Mesendoderm (in vitro differentiated cells): Measurements from ENCODE around the gene DNAJC27.

Source experiments
- DNase-seq: peaks from one replicate; pipeline ENCODE4 v3.0.0; 2013
- H2AK5ac ChIP-seq: 2 replicates; pipeline ENCODE4 v1.6.1; 2013; ENCODE audit warnings: low read length, inconsistent platforms
- H2BK120ac ChIP-seq: 2 replicates; pipeline ENCODE4 v1.6.1; 2013; ENCODE audit warnings: low read depth, mild to moderate bottlenecking, low read length, moderate library complexity, mixed read lengths
- H2BK15ac ChIP-seq: replicated peaks from 2 replicates; pipeline ENCODE4 v1.6.1; 2013; ENCODE audit warnings: low read depth, mild to moderate bottlenecking, moderate library complexity
- H2BK5ac ChIP-seq: 2 replicates; pipeline ENCODE4 v1.6.1; 2013; ENCODE audit warnings: low read length, inconsistent platforms
- H3K18ac ChIP-seq: 2 replicates; pipeline ENCODE4 v1.6.1; 2013; ENCODE audit warnings: mild to moderate bottlenecking, low read length, mixed read lengths
- H3K23ac ChIP-seq: one replicate; pipeline ENCODE4 v1.6.1; 2013; ENCODE audit warnings: low read length
- H3K27ac ChIP-seq: 2 replicates; pipeline ENCODE4 v1.5.1; 2013; ENCODE audit warnings: low read depth, mild to moderate bottlenecking, inconsistent platforms, low read length, moderate library complexity
- H3K27me3 ChIP-seq: 2 replicates; pipeline ENCODE4 v1.6.1; 2013; ENCODE audit warnings: low read length, control low read depth, mild to moderate bottlenecking, inconsistent platforms; ENCODE audit not compliant: insufficient read depth, poor library complexity
- H3K36me3 ChIP-seq: 2 replicates; pipeline ENCODE4 v1.6.1; 2013; ENCODE audit warnings: low read length, inconsistent platforms; ENCODE audit not compliant: control insufficient read depth, insufficient read depth
- H3K4ac ChIP-seq: one replicate; pipeline ENCODE4 v1.6.1; 2013; ENCODE audit warnings: low read depth, mild to moderate bottlenecking, low read length, moderate library complexity
- H3K4me1 ChIP-seq: 2 replicates; pipeline ENCODE4 v1.6.1; 2013; ENCODE audit warnings: low read depth, low read length, inconsistent platforms; ENCODE audit not compliant: control insufficient read depth
- H3K4me2 ChIP-seq: 2 replicates; pipeline ENCODE4 v1.6.1; 2013; ENCODE audit warnings: low read length
- H3K4me3 ChIP-seq: 2 replicates; pipeline ENCODE4 v1.5.1; 2013; ENCODE audit warnings: mild to moderate bottlenecking, low read length
- H3K56ac ChIP-seq: one replicate; pipeline ENCODE4 v1.6.1; 2013; ENCODE audit warnings: low read length
- H3K79me1 ChIP-seq: 2 replicates; pipeline ENCODE4 v1.6.1; 2013; ENCODE audit warnings: low read length, inconsistent platforms
- H3K79me2 ChIP-seq: 2 replicates; pipeline ENCODE4 v1.6.1; 2013; ENCODE audit warnings: mild to moderate bottlenecking, low read length; ENCODE audit not compliant: control insufficient read depth, insufficient read depth
- H3K9ac ChIP-seq: 2 replicates; pipeline ENCODE4 v1.6.1; 2013; ENCODE audit warnings: low read length, inconsistent platforms
- H4K5ac ChIP-seq: one replicate; pipeline ENCODE4 v1.6.1; 2013; ENCODE audit warnings: low read length
- H4K8ac ChIP-seq: one replicate; pipeline ENCODE4 v1.6.1; 2013; ENCODE audit warnings: low read depth, mild to moderate bottlenecking, control low read depth, low read length, moderate library complexity
- WGBS: extraction: QIAGEN DNeasy Blood & Tissue Kit; methylation state at CpG from one replicate; pipeline ENCODE4 v1.1.7; 2013; ENCODE audit warnings: low lambda C conversion rate, missing lambda C conversion rate; ENCODE audit not compliant: insufficient coverage; ENCODE audit errors: extremely low coverage; 5-methylcytosine and 5-hydroxymethylcytosine counted together

Gene DNAJC27

GRCh38 chr2:24945907-24946306, 25.8 kb downstream of the DNAJC27 start:
- Histone ChIP-seq H2BK5ac (no peak overlapping the region), H2AK5ac (no peak overlapping the region), H2BK15ac (no peak overlapping the region), H3K9ac (no peak overlapping the region), H3K4me3 (no peak overlapping the region), H3K79me1 (no peaks in the 10 kb centered on the region), H3K56ac (no peak overlapping the region), H3K4me1 (no peaks in the 10 kb centered on the region), H2BK120ac (no peak overlapping the region), H3K23ac (no peak overlapping the region), H3K27me3 (no peaks in the 10 kb centered on the region), H3K18ac (no peak overlapping the region), H3K4ac (no peak overlapping the region), H3K36me3 (peaks cover 4% of the 10 kb centered on the region), H4K5ac (no peak overlapping the region), H4K8ac (no peak overlapping the region), H3K79me2 (no peaks in the 10 kb centered on the region), H3K27ac (no peak overlapping the region), H3K4me2 (no peak overlapping the region)
- DNase-seq: no peak
- 100% methylated on average over 2 of the region's 4 CpGs for WGBS

GRCh38 chr2:24943427-24944053, 28.2 kb downstream of the DNAJC27 start:
- no peak overlapping the region for H3K4ac ChIP-seq
- H3K27ac ChIP-seq: no peak overlapping the region
- no peaks in the 10 kb centered on the region for H3K4me1 ChIP-seq
- H3K79me2 ChIP-seq: no peaks in the 10 kb centered on the region
- no peak for DNase-seq
- H3K4me3 ChIP-seq: no peak overlapping the region
- no peaks in the 10 kb centered on the region for H3K79me1 ChIP-seq
- no peaks in the 10 kb centered on the region for H3K27me3 ChIP-seq
- H3K9ac ChIP-seq: no peak overlapping the region
- no peak overlapping the region for H4K5ac ChIP-seq
- peaks cover 4% of the 10 kb centered on the region for H3K36me3 ChIP-seq
- no peak overlapping the region for H3K56ac ChIP-seq
- H3K23ac ChIP-seq: no peak overlapping the region
- no peak overlapping the region for H2BK5ac ChIP-seq
- no peak overlapping the region for H3K4me2 ChIP-seq
- H2BK120ac ChIP-seq: no peak overlapping the region
- no peak overlapping the region for H3K18ac ChIP-seq
- no peak overlapping the region for H2AK5ac ChIP-seq
- no CpG with 5 or more reads among the region's 7 CpGs for WGBS
- no peak overlapping the region for H2BK15ac ChIP-seq
- H4K8ac ChIP-seq: no peak overlapping the region

- Histone ChIP-seq H2BK15ac (no peak overlapping the region), H2AK5ac (no peak overlapping the region), H3K4me3 (no peak overlapping the region), H3K9ac (no peak overlapping the region), H4K5ac (no peak overlapping the region), H3K79me2 (no peaks in the 10 kb centered on the region), H3K4me2 (no peak overlapping the region), H3K79me1 (no peaks in the 10 kb centered on the region), H3K4me1 (no peaks in the 10 kb centered on the region), H3K23ac (no peak overlapping the region), H3K27me3 (no peaks in the 10 kb centered on the region), H3K27ac (no peak overlapping the region), H2BK5ac (no peak overlapping the region), H4K8ac (no peak overlapping the region), H3K4ac (no peak overlapping the region), H2BK120ac (no peak overlapping the region), H3K56ac (no peak overlapping the region), H3K36me3 (no peaks in the 10 kb centered on the region), H3K18ac (no peak overlapping the region)
- no CpG with 5 or more reads among the region's 6 CpGs for WGBS
- DNase-seq: no peak
Measured at GRCh38 chr2:24939353-24939752, 32.4 kb downstream of the DNAJC27 start.

GRCh38 chr2:24937236-24937635, 34.5 kb downstream of the DNAJC27 start:
- no peak overlapping the region for H3K23ac ChIP-seq
- no peak overlapping the region for H4K8ac ChIP-seq
- no peak overlapping the region for H3K4me2 ChIP-seq
- H2AK5ac ChIP-seq: no peak overlapping the region
- H3K56ac ChIP-seq: no peak overlapping the region
- no peak for DNase-seq
- WGBS: no CpG with 5 or more reads among the region's 2 CpGs
- H3K4me3 ChIP-seq: no peak overlapping the region
- H3K79me1 ChIP-seq: no peaks in the 10 kb centered on the region
- H2BK5ac ChIP-seq: no peak overlapping the region
- no peaks in the 10 kb centered on the region for H3K36me3 ChIP-seq
- H3K4ac ChIP-seq: no peak overlapping the region
- H3K27me3 ChIP-seq: no peaks in the 10 kb centered on the region
- H3K9ac ChIP-seq: no peak overlapping the region
- H3K4me1 ChIP-seq: no peaks in the 10 kb centered on the region
- H3K18ac ChIP-seq: no peak overlapping the region
- no peak overlapping the region for H3K27ac ChIP-seq
- H3K79me2 ChIP-seq: no peaks in the 10 kb centered on the region
- no peak overlapping the region for H2BK15ac ChIP-seq
- no peak overlapping the region for H4K5ac ChIP-seq
- no peak overlapping the region for H2BK120ac ChIP-seq

GRCh38 chr2:24935145-24935544, 36.6 kb downstream of the DNAJC27 start:
- no peak overlapping the region for H3K4me2 ChIP-seq
- H3K36me3 ChIP-seq: no peaks in the 10 kb centered on the region
- DNase-seq: no peak
- no peak overlapping the region for H3K56ac ChIP-seq
- no peak overlapping the region for H3K4me3 ChIP-seq
- WGBS: no CpG with 5 or more reads among the region's 5 CpGs
- no peak overlapping the region for H3K9ac ChIP-seq
- H2BK5ac ChIP-seq: no peak overlapping the region
- H3K18ac ChIP-seq: no peak overlapping the region
- H3K4me1 ChIP-seq: no peaks in the 10 kb centered on the region
- H4K8ac ChIP-seq: no peak overlapping the region
- H2AK5ac ChIP-seq: no peak overlapping the region
- H2BK15ac ChIP-seq: no peak overlapping the region
- H3K79me2 ChIP-seq: no peaks in the 10 kb centered on the region
- no peaks in the 10 kb centered on the region for H3K79me1 ChIP-seq
- no peak overlapping the region for H3K27ac ChIP-seq
- H3K23ac ChIP-seq: no peak overlapping the region
- no peak overlapping the region for H3K4ac ChIP-seq
- H2BK120ac ChIP-seq: no peak overlapping the region
- no peaks in the 10 kb centered on the region for H3K27me3 ChIP-seq
- H4K5ac ChIP-seq: no peak overlapping the region

GRCh38 chr2:24932715-24933114, 39.0 kb downstream of the DNAJC27 start:
- Histone ChIP-seq H2BK5ac (no peak overlapping the region), H3K23ac (no peak overlapping the region), H3K4ac (no peak overlapping the region), H4K5ac (no peak overlapping the region), H3K4me3 (no peak overlapping the region), H2BK120ac (no peak overlapping the region), H3K79me2 (no peaks in the 10 kb centered on the region), H3K27ac (no peak overlapping the region), H4K8ac (no peak overlapping the region), H2AK5ac (no peak overlapping the region), H3K56ac (no peak overlapping the region), H3K4me1 (no peaks in the 10 kb centered on the region), H3K79me1 (no peaks in the 10 kb centered on the region), H3K18ac (no peak overlapping the region), H3K9ac (no peak overlapping the region), H3K4me2 (no peak overlapping the region), H3K36me3 (no peaks in the 10 kb centered on the region), H2BK15ac (no peak overlapping the region), H3K27me3 (no peaks in the 10 kb centered on the region)
- no peak for DNase-seq
- no CpG with 5 or more reads among the region's 5 CpGs for WGBS
